ENCODE measurements around the gene TMEM95. TPM values are rescaled to one million over a fixed set of nuclear protein-coding genes. Genes with fewer than 3 reads are reported as not detected.
"Not testable (repeated sequence)": the region's sequence is repeated elsewhere in the genome, so short reads cannot be mapped to it uniquely, and the experiment has no call there.

TMEM95 gene
- total and polyA plus RNA-seq, 2 donors: 0.05 TPM; not detected in 1

GRCh38 chr17:7365963-7366362, 11.0 kb downstream of the TMEM95 start:
- not testable (repeated sequence) for H3K9me3 ChIP-seq (ENCODE audit: control insufficient read depth in 2 of 2, insufficient read depth in 1 of 2, low read length in 1 of 2); H3K27ac ChIP-seq (ENCODE audit: low read depth in 1 of 2, low read length in 1 of 2); H3K4me1 ChIP-seq (ENCODE audit: control insufficient read depth in 2 of 2, insufficient read depth in 2 of 2, low read length in 2 of 2); DNase-seq (ENCODE audit: low read depth in 6 of 9, low spot score in 9 of 9); H3K4me3 ChIP-seq (ENCODE audit: low read length in 2 of 2); H3K36me3 ChIP-seq (ENCODE audit: control insufficient read depth in 2 of 2, insufficient read depth in 2 of 2, low read length in 1 of 2)
- 96% methylated on average over 6 of the region's 7 CpGs for WGBS
- H3K27me3 ChIP-seq (ENCODE audit: control insufficient read depth in 2 of 2, insufficient read depth in 1 of 2, low read length in 1 of 2): peaks cover 0 to 28% of the 10 kb centered on the region in 2 donors

GRCh38 chr17:7367083-7367482, 12.1 kb downstream of the TMEM95 start:
- no peaks in the 10 kb centered on the region for H3K9me3 ChIP-seq (ENCODE audit: control insufficient read depth in 2 of 2, insufficient read depth in 1 of 2, low read length in 1 of 2)
- DNase-seq (ENCODE audit: low read depth in 6 of 9, low spot score in 9 of 9): no peak
- 94% methylated on average over 8 of the region's 8 CpGs for WGBS
- no peak overlapping the region for H3K4me3 ChIP-seq (ENCODE audit: low read length in 2 of 2)
- H3K27me3 ChIP-seq (ENCODE audit: control insufficient read depth in 2 of 2, insufficient read depth in 1 of 2, low read length in 1 of 2): peaks cover 0 to 26% of the 10 kb centered on the region in 2 donors
- H3K36me3 ChIP-seq (ENCODE audit: control insufficient read depth in 2 of 2, insufficient read depth in 2 of 2, low read length in 1 of 2): no peaks in the 10 kb centered on the region
- no peak overlapping the region for H3K27ac ChIP-seq (ENCODE audit: low read depth in 1 of 2, low read length in 1 of 2)
- H3K4me1 ChIP-seq (ENCODE audit: control insufficient read depth in 2 of 2, insufficient read depth in 2 of 2, low read length in 2 of 2): no peaks in the 10 kb centered on the region

- Histone ChIP-seq H3K36me3 (ENCODE audit: control insufficient read depth in 2 of 2, insufficient read depth in 2 of 2, low read length in 1 of 2) (no peaks in the 10 kb centered on the region), H3K27me3 (ENCODE audit: control insufficient read depth in 2 of 2, insufficient read depth in 1 of 2, low read length in 1 of 2) (peaks cover 0 to 24% of the 10 kb centered on the region in 2 donors), H3K9me3 (ENCODE audit: control insufficient read depth in 2 of 2, insufficient read depth in 1 of 2, low read length in 1 of 2) (no peaks in the 10 kb centered on the region), H3K4me3 (ENCODE audit: low read length in 2 of 2) (no peak overlapping the region), H3K27ac (ENCODE audit: low read depth in 1 of 2, low read length in 1 of 2) (no peak overlapping the region), H3K4me1 (ENCODE audit: control insufficient read depth in 2 of 2, insufficient read depth in 2 of 2, low read length in 2 of 2) (no peaks in the 10 kb centered on the region)
- WGBS: 89% methylated on average over 13 of the region's 13 CpGs
- DNase-seq (ENCODE audit: low read depth in 6 of 9, low spot score in 9 of 9): no peak
Observed at GRCh38 chr17:7367918-7368598, 13.1 kb downstream of the TMEM95 start.

- 94% methylated on average over 5 of the region's 5 CpGs for WGBS
- H3K4me1 ChIP-seq (ENCODE audit: control insufficient read depth in 2 of 2, insufficient read depth in 2 of 2, low read length in 2 of 2); H3K36me3 ChIP-seq (ENCODE audit: control insufficient read depth in 2 of 2, insufficient read depth in 2 of 2, low read length in 1 of 2); H3K27ac ChIP-seq (ENCODE audit: low read depth in 1 of 2, low read length in 1 of 2); DNase-seq (ENCODE audit: low read depth in 6 of 9, low spot score in 9 of 9); H3K4me3 ChIP-seq (ENCODE audit: low read length in 2 of 2); H3K9me3 ChIP-seq (ENCODE audit: control insufficient read depth in 2 of 2, insufficient read depth in 1 of 2, low read length in 1 of 2): not testable (repeated sequence)
- H3K27me3 ChIP-seq (ENCODE audit: control insufficient read depth in 2 of 2, insufficient read depth in 1 of 2, low read length in 1 of 2): peaks cover 0 to 24% of the 10 kb centered on the region in 2 donors
Observed at GRCh38 chr17:7368599-7368994, 13.6 kb downstream of the TMEM95 start.

GRCh38 chr17:7369825-7370224, 14.9 kb downstream of the TMEM95 start:
- no peaks in the 10 kb centered on the region for H3K4me1 ChIP-seq (ENCODE audit: control insufficient read depth in 2 of 2, insufficient read depth in 2 of 2, low read length in 2 of 2)
- H3K4me3 ChIP-seq (ENCODE audit: low read length in 2 of 2): no peak overlapping the region
- H3K27ac ChIP-seq (ENCODE audit: low read depth in 1 of 2, low read length in 1 of 2): no peak overlapping the region
- peaks cover 0 to 27% of the 10 kb centered on the region in 2 donors for H3K27me3 ChIP-seq (ENCODE audit: control insufficient read depth in 2 of 2, insufficient read depth in 1 of 2, low read length in 1 of 2)
- H3K36me3 ChIP-seq (ENCODE audit: control insufficient read depth in 2 of 2, insufficient read depth in 2 of 2, low read length in 1 of 2): no peaks in the 10 kb centered on the region
- no peak for DNase-seq (ENCODE audit: low read depth in 6 of 9, low spot score in 9 of 9)
- WGBS: 89% methylated on average over 5 of the region's 5 CpGs
- H3K9me3 ChIP-seq (ENCODE audit: control insufficient read depth in 2 of 2, insufficient read depth in 1 of 2, low read length in 1 of 2): no peaks in the 10 kb centered on the region

- DNase-seq (ENCODE audit: low read depth in 6 of 9, low spot score in 9 of 9): no peak
- no peak overlapping the region for H3K27ac ChIP-seq (ENCODE audit: low read depth in 1 of 2, low read length in 1 of 2)
- no peaks in the 10 kb centered on the region for H3K4me1 ChIP-seq (ENCODE audit: control insufficient read depth in 2 of 2, insufficient read depth in 2 of 2, low read length in 2 of 2)
- H3K27me3 ChIP-seq (ENCODE audit: control insufficient read depth in 2 of 2, insufficient read depth in 1 of 2, low read length in 1 of 2): peaks cover 0 to 27% of the 10 kb centered on the region in 2 donors
- no peaks in the 10 kb centered on the region for H3K36me3 ChIP-seq (ENCODE audit: control insufficient read depth in 2 of 2, insufficient read depth in 2 of 2, low read length in 1 of 2)
- no peak overlapping the region for H3K4me3 ChIP-seq (ENCODE audit: low read length in 2 of 2)
- no peaks in the 10 kb centered on the region for H3K9me3 ChIP-seq (ENCODE audit: control insufficient read depth in 2 of 2, insufficient read depth in 1 of 2, low read length in 1 of 2)
- 95% methylated on average over 4 of the region's 4 CpGs for WGBS
Observed at GRCh38 chr17:7370853-7371252, 15.9 kb downstream of the TMEM95 start.

- H3K36me3 ChIP-seq (ENCODE audit: control insufficient read depth in 2 of 2, insufficient read depth in 2 of 2, low read length in 1 of 2): no peaks in the 10 kb centered on the region
- H3K9me3 ChIP-seq (ENCODE audit: control insufficient read depth in 2 of 2, insufficient read depth in 1 of 2, low read length in 1 of 2): no peaks in the 10 kb centered on the region
- peaks cover 0 to 26% of the 10 kb centered on the region in 2 donors for H3K27me3 ChIP-seq (ENCODE audit: control insufficient read depth in 2 of 2, insufficient read depth in 1 of 2, low read length in 1 of 2)
- WGBS: 98% methylated on average over 2 of the region's 2 CpGs
- H3K27ac ChIP-seq (ENCODE audit: low read depth in 1 of 2, low read length in 1 of 2): no peak overlapping the region
- H3K4me1 ChIP-seq (ENCODE audit: control insufficient read depth in 2 of 2, insufficient read depth in 2 of 2, low read length in 2 of 2): no peaks in the 10 kb centered on the region
- no peak for DNase-seq (ENCODE audit: low read depth in 6 of 9, low spot score in 9 of 9)
- no peak overlapping the region for H3K4me3 ChIP-seq (ENCODE audit: low read length in 2 of 2)
Observed at GRCh38 chr17:7374353-7374752, 19.4 kb downstream of the TMEM95 start.

- H3K9me3 ChIP-seq (ENCODE audit: control insufficient read depth in 2 of 2, insufficient read depth in 1 of 2, low read length in 1 of 2): peaks cover 0 to 6% of the 10 kb centered on the region in 2 donors
- H3K27me3 ChIP-seq (ENCODE audit: control insufficient read depth in 2 of 2, insufficient read depth in 1 of 2, low read length in 1 of 2): peaks cover 34 to 64% of the 10 kb centered on the region in 2 donors
- WGBS: 98% methylated on average over 3 of the region's 3 CpGs
- peaks cover 0 to 10% of the 10 kb centered on the region in 2 donors for H3K4me1 ChIP-seq (ENCODE audit: control insufficient read depth in 2 of 2, insufficient read depth in 2 of 2, low read length in 2 of 2)
- H3K27ac ChIP-seq (ENCODE audit: low read depth in 1 of 2, low read length in 1 of 2): no peak overlapping the region
- H3K4me3 ChIP-seq (ENCODE audit: low read length in 2 of 2): no peak overlapping the region
- DNase-seq (ENCODE audit: low read depth in 6 of 9, low spot score in 9 of 9): no peak
- no peaks in the 10 kb centered on the region for H3K36me3 ChIP-seq (ENCODE audit: control insufficient read depth in 2 of 2, insufficient read depth in 2 of 2, low read length in 1 of 2)
Observed at GRCh38 chr17:7379134-7379533, 24.2 kb downstream of the TMEM95 start.

GRCh38 chr17:7380321-7380720, 25.4 kb downstream of the TMEM95 start:
- DNase-seq (ENCODE audit: low read depth in 6 of 9, low spot score in 9 of 9): no peak
- H3K36me3 ChIP-seq (ENCODE audit: control insufficient read depth in 2 of 2, insufficient read depth in 2 of 2, low read length in 1 of 2): no peaks in the 10 kb centered on the region
- no peak overlapping the region for H3K4me3 ChIP-seq (ENCODE audit: low read length in 2 of 2)
- 77% methylated on average over 7 of the region's 7 CpGs for WGBS
- peaks cover 34 to 69% of the 10 kb centered on the region in 2 donors for H3K27me3 ChIP-seq (ENCODE audit: control insufficient read depth in 2 of 2, insufficient read depth in 1 of 2, low read length in 1 of 2)
- H3K9me3 ChIP-seq (ENCODE audit: control insufficient read depth in 2 of 2, insufficient read depth in 1 of 2, low read length in 1 of 2): peaks cover 0 to 6% of the 10 kb centered on the region in 2 donors
- peaks cover 2 to 17% of the 10 kb centered on the region in 2 donors for H3K4me1 ChIP-seq (ENCODE audit: control insufficient read depth in 2 of 2, insufficient read depth in 2 of 2, low read length in 2 of 2)
- no peak overlapping the region for H3K27ac ChIP-seq (ENCODE audit: low read depth in 1 of 2, low read length in 1 of 2)

All from thymus (tissue), 11 donors.